Psoas muscle (tissue), 8 donors: Measurements from ENCODE around the gene PLXNA4. TPM values are rescaled to one million over a fixed set of nuclear protein-coding genes. Genes with fewer than 3 reads are reported as not detected.

Experiments
- ATAC-seq, 4 donors: fragments of 200-7000 bp; cut with Tn5 transposase; one replicate each; pipeline ENCODE4 v1.9.1; 2020; ENCODE audit warnings: moderate library complexity in 3 of 4, mild to moderate bottlenecking in 2 of 4
- DNase-seq, 2 donors: peaks; one replicate each; pipeline ENCODE4 v3.0.0-alpha.2; 2020
- H3K27ac ChIP-seq: fragments of 200-600 bp; one replicate; pipeline ENCODE4 v1.8.0; 2022
- H3K27me3 ChIP-seq, 3 donors: fragments of 200-600 bp in 1 of 3; one replicate each; pipeline versions ENCODE4 v1.6.1 to v1.8.0; 2013 to 2022; ENCODE audit warnings: low read length in 2 of 3, mild to moderate bottlenecking in 2 of 3, moderate library complexity in 1 of 3; ENCODE audit not compliant: insufficient read depth in 3 of 3
- H3K36me3 ChIP-seq, 2 donors: fragments of 200-600 bp in 1 of 2; one replicate each; pipeline versions ENCODE4 v1.6.1 to v1.8.0; 2013 to 2022; ENCODE audit warnings: low read depth in 1 of 2, mild to moderate bottlenecking in 1 of 2, moderate library complexity in 1 of 2; ENCODE audit not compliant: insufficient read depth in 1 of 2
- H3K4me1 ChIP-seq: fragments of 200-600 bp; one replicate; pipeline ENCODE4 v1.8.0; 2022
- H3K4me3 ChIP-seq: fragments of 200-600 bp; one replicate; pipeline ENCODE4 v1.8.0; 2022; ENCODE audit warnings: mild to moderate bottlenecking
- H3K9me3 ChIP-seq: fragments of 200-600 bp; one replicate; pipeline ENCODE4 v1.8.0; 2022
- WGBS, 3 donors: extraction: QIAGEN DNeasy Blood & Tissue Kit; methylation state at CpG; one replicate each; pipeline versions ENCODE4 v1.1.6 to v1.1.7; 2013; 5-methylcytosine and 5-hydroxymethylcytosine counted together
- intact Hi-C, 2 donors: fragments of 100-400 bp; cut with DNase I; formaldehyde crosslinking; loops; one replicate each; pipeline versions ENCODE4 v1.11.0 to v1.14.2; 2022
- polyA plus RNA-seq, 3 donors: library from polyadenylated mRNA; stranded (reverse); fragments of 200-250 nt; gene quantifications; one replicate each; pipeline ENCODE4 v1.2.3, GENCODE V29; 2013
- total RNA-seq, 4 donors: library from RNA; stranded (reverse); fragmentation: NEBNext Ultra II Directional in 2 of 4; extraction: Animal tissue kit (Norgen Biotek cat#: 25700) in 2 of 4; gene quantifications; one replicate each; pipeline versions ENCODE4 v1.2.1 to v1.2.4, GENCODE V29; 2021 to 2023
- TF ChIP-seq, protein P1 (sequence below): fragments of 200-600 bp; IDR thresholded peaks from one replicate; pipeline ENCODE4 v1.8.0; 2022; ENCODE audit warnings: antibody characterized with exemption
- donor health status: healthy with polysubstance abuse.
- donor health status: DM: no; HTN: no; CAD: no; lungs with moderate emphysema.
- donor health status: Bipolar disorder and iron deficiency.
- donor health status: healthy.
- donor health status: DM: yes; HTN: yes; CAD: no.
- donor health status: DM: no; HTN: no; CAD: no.
- donor health status: DM: no; HTN: no; CAD: no.
- donor health status: DM: yes; HTN: yes; CAD: no.

The PLXNA4 gene
- total and polyA plus RNA-seq, 7 donors, result 0.15 to 2.5 (median 0.88) TPM

DNA sequence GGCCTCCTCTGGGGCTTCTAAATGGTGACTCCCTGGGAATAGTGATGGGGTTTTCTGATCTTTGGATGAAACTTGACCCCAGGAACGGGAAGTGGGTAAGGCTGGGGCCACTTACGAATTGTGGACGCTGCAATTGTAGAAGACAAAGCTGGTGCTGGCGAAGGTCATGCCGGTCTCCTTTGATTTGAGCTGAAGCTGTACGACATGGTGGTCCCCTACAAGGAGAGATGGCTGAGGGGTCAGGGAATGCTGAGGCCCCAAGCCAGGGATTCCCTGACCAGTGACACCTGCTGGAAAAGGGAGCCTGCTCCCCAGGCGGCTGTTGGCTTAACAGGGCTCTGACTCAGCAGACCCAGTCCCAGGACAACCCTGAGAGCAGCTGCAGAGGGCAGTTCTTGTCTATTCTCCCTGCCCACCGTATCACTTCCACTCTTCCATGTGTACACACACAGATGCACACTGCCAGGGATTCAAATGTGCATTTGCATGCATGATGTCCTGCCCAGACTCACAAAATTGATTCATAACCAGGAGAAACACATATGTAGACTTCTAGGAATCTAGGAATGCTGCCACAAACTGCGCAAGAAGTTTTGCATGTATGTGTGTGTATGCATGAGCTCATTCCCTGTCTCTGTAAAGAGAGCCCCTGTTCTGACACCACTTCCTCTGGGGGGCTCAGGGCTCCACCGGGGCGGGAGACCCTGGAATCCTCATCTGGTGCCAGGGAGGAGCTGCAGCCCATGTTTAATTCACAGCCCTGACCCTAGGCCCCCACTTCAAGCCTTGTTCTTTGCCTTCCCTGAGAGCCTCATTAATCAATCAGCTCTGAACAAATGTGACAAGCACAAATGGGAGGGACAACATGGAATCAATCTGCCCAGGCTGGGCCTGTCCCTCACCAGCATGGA is 350.0 kb downstream of the PLXNA4 start:
- ATAC-seq (peak; percentile 84 to 91 (median 88)), DNase-seq (no peak)
- H3K27me3 ChIP-seq, result no peaks in the 10 kb centered on the region
- H3K4me1 ChIP-seq, result peaks cover 8% of the 10 kb centered on the region
- no peak overlapping the region for H3K27ac ChIP-seq
- 55 to 68% (median 60%) methylated on average over 11 of the region's 11 CpGs for WGBS, 3 donors
- intact Hi-C loops, result no loop called here
- TF ChIP-seq, protein P1, sequence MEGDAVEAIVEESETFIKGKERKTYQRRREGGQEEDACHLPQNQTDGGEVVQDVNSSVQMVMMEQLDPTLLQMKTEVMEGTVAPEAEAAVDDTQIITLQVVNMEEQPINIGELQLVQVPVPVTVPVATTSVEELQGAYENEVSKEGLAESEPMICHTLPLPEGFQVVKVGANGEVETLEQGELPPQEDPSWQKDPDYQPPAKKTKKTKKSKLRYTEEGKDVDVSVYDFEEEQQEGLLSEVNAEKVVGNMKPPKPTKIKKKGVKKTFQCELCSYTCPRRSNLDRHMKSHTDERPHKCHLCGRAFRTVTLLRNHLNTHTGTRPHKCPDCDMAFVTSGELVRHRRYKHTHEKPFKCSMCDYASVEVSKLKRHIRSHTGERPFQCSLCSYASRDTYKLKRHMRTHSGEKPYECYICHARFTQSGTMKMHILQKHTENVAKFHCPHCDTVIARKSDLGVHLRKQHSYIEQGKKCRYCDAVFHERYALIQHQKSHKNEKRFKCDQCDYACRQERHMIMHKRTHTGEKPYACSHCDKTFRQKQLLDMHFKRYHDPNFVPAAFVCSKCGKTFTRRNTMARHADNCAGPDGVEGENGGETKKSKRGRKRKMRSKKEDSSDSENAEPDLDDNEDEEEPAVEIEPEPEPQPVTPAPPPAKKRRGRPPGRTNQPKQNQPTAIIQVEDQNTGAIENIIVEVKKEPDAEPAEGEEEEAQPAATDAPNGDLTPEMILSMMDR, result no peak
- H3K9me3 ChIP-seq, result no peaks in the 10 kb centered on the region
- H3K4me3 ChIP-seq, result no peak overlapping the region
- H3K36me3 ChIP-seq, result no peaks in the 10 kb centered on the region

DNA sequence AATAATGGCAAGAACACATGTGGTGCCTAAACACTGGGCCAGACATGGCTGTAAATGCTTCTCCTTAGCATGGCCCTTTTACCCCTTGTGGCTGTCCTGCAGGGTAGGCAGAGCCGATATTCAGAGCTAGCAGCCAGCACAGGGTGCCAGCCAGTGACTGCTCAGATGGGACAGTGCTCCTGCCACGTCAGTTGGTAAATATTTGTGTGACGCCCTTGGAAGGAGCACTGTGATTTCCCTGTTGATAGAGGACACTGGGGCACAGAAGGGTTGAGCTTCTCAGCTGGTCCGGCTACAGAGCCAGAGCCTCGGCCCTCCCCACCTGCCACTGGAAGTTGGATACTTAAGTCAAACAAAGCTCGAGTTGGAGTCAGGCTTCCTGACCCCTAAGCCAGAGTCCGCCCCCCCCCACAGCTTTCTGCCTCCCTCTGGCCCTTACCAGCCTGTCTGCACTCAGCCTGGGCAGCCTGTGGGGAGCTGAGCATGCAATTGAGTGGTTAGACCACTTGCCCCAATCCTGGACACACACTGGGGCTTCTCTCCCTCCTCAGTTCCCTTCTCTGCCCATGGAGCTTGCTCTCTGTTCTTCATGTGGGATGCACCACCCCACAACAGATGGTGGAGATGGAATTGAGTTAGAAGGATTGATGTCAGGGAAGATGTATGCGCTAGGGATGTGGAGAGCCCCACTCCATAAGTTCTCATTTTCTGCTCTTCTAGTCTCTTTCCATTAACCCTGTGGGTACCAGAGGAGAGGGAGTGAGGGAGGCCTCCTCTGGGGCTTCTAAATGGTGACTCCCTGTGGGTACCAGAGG is 350.8 kb downstream of the PLXNA4 start:
- intact Hi-C loops, result no loop called here
- Histone ChIP-seq H3K27me3 (no peaks in the 10 kb centered on the region), H3K36me3 (no peaks in the 10 kb centered on the region), H3K27ac (no peak overlapping the region), H3K4me3 (no peak overlapping the region), H3K4me1 (peaks cover 8% of the 10 kb centered on the region), H3K9me3 (no peaks in the 10 kb centered on the region)
- ATAC-seq, result peak; percentile 77 to 90 (median 82)
- WGBS, 3 donors, result 26 to 35% (median 34%) methylated on average over 7 to 8 of the region's 8 CpGs
- peak in 1 of 2 donors; percentile 30 for DNase-seq
- TF ChIP-seq, protein P1, result no peak

DNA sequence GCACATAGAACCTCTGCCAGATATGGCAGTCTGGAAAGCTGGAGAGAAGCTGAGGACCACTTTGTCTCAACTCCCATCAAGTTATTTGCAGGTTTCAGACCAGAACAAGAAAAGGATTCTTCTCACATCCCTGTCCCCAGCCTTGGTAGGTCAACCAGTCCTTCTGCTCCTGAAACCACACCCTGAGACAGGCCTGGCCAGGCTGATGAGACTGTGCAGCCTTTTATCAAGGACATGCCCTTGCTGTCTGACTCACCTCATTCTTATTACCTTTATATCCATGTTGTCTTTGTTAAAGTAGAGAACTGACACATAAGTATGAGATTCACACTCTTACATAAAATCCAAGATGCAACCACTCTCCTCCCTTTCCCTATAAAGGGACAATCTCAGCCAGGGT is 354.9 kb downstream of the PLXNA4 start:
- no peaks in the 10 kb centered on the region for H3K36me3 ChIP-seq
- intact Hi-C loops, result no loop called here
- ATAC-seq, result no peak
- no peak for DNase-seq
- no peaks in the 10 kb centered on the region for H3K27me3 ChIP-seq
- TF ChIP-seq, protein P1, result no peak
- peaks cover 4% of the 10 kb centered on the region for H3K4me1 ChIP-seq
- H3K9me3 ChIP-seq, result no peaks in the 10 kb centered on the region
- H3K27ac ChIP-seq, result no peak overlapping the region
- H3K4me3 ChIP-seq, result no peak overlapping the region

DNA sequence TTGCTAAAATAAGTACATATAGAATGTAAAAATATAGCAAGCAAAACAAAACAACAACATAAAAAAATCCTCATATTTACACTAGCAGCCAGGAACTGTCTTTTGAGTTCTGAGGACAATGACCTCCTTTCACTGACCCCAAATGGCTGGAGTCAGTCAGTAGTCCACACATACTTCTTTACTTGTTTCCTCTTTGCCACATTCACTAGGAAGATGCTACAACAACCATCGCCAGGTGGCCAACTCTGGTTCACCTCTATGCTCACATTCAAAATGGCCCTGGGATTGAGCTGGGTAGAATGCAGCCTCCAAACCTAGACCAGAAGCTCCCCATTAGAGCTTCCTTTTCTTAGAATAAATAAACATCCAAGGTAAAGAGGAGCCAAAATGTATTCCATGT is 356.2 kb downstream of the PLXNA4 start:
- Histone ChIP-seq H3K27me3 (no peaks in the 10 kb centered on the region), H3K4me3 (no peak overlapping the region), H3K36me3 (no peaks in the 10 kb centered on the region), H3K27ac (no peak overlapping the region), H3K4me1 (no peaks in the 10 kb centered on the region), H3K9me3 (no peaks in the 10 kb centered on the region)
- no peak for ATAC-seq
- TF ChIP-seq, protein P1, result no peak
- DNase-seq, result no peak
- intact Hi-C loops, result no loop called here
- 100% methylated on average over 1 of the region's 1 CpG for WGBS, 3 donors
